Upper lobe of left lung (tissue), 4 donors: ENCODE results near the gene EXOC6.

Experiments
- POLR2AphosphoS5 ChIP-seq, 2 donors: sonication (generic); formaldehyde crosslinking; IDR thresholded peaks; one replicate each; pipeline ENCODE4 v1.5.1; 2017; ENCODE audit warnings: antibody characterized with exemption in 2 of 2
- TF ChIP-seq, protein P1 (sequence below), 6 experiments: fragments of 450-650 bp in 4 of 6; fragments of 200-600 bp in 2 of 6; sonication (generic) in 2 of 6; IDR thresholded peaks; one replicate each; pipeline ENCODE4 v1.5.1; 2016 to 2019; ENCODE audit warnings: antibody characterized with exemption in 6 of 6

DNA sequence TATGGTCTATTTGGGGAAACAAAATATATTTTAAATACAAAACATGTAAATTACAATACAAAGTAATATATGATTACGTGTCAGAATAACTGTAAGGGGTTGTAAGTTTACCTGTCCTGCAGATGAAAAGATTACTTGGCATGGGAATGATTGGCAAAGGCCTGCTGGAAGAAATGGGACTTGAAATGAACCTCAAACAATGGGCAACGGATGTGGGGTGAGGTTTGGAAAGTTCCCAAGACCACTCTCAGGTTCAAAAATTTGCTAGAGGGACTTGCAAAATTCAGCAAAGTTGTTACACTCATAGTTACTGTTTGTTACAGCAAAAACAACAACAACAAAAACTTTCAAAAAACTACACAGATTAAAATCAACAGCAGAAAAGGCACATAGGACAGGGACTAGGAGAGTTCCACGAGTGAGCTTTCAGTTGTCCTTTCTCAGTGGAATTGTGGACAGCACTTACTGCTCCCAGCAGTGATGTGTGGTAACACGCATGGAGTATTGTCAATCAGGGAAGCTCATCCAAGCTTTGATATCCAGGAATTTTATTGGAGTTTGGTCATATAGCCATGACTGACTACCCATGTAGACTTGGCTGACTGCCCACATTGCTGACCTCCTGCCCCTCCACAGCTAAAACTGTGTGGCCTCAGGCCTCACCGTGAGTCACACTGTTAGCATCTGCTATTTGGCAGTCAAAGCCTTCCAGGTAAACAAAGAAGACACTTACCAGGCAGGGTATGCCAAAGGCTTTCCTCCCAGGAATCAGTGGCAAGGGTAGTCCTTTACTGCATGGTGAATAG, 43.8 kb downstream of the EXOC6 start:
- no peak for TF ChIP-seq POLR2AphosphoS5 (IDR thresholded peaks at IDR 0.05)
- TF ChIP-seq, protein P1, sequence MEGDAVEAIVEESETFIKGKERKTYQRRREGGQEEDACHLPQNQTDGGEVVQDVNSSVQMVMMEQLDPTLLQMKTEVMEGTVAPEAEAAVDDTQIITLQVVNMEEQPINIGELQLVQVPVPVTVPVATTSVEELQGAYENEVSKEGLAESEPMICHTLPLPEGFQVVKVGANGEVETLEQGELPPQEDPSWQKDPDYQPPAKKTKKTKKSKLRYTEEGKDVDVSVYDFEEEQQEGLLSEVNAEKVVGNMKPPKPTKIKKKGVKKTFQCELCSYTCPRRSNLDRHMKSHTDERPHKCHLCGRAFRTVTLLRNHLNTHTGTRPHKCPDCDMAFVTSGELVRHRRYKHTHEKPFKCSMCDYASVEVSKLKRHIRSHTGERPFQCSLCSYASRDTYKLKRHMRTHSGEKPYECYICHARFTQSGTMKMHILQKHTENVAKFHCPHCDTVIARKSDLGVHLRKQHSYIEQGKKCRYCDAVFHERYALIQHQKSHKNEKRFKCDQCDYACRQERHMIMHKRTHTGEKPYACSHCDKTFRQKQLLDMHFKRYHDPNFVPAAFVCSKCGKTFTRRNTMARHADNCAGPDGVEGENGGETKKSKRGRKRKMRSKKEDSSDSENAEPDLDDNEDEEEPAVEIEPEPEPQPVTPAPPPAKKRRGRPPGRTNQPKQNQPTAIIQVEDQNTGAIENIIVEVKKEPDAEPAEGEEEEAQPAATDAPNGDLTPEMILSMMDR (IDR thresholded peaks at IDR 0.05) = no peak
